Activated T-helper 1 cell treated with anti-CD3 and anti-CD28 coated beads, Interleukin-12 subunit alpha, Interleukin-12 subunit beta, Interleukin-2, Interleukin-4 antibody, amounts not matched to agents 30 ng/mL and 10 ng/mL and 1 ng/mL, durations not matched to agents 14 hours and 24 hours and 36 hours (primary cell): ENCODE results near the gene RFPL1. TPM values are rescaled to one million over a fixed set of nuclear protein-coding genes. Genes with fewer than 3 reads are reported as not detected.
"Not testable (repeated sequence)": the region's sequence is repeated elsewhere in the genome, so short reads cannot be mapped to it uniquely, and the experiment has no call there.

Experiments
- DNase-seq: peaks from one replicate; pipeline ENCODE4 v3.0.0; 2021; ENCODE audit warnings: low spot score
- H3K27ac Mint-ChIP-seq: one replicate; pipeline ENCODE4 v1.8.0; 2021; ENCODE audit warnings: mild to moderate bottlenecking, mixed read lengths
- H3K27me3 Mint-ChIP-seq: one replicate; pipeline ENCODE4 v1.8.0; 2022; ENCODE audit warnings: mild to moderate bottlenecking, moderate library complexity, mixed read lengths; ENCODE audit not compliant: insufficient read depth
- H3K36me3 Mint-ChIP-seq: one replicate; pipeline ENCODE4 v1.8.0; 2021; ENCODE audit warnings: low read depth, mixed read lengths
- H3K4me1 Mint-ChIP-seq: one replicate; pipeline ENCODE4 v1.8.0; 2021; ENCODE audit warnings: low read depth, mixed read lengths
- H3K4me3 Mint-ChIP-seq: one replicate; pipeline ENCODE4 v1.8.0; 2021; ENCODE audit warnings: mild to moderate bottlenecking, moderate library complexity, mixed read lengths
- H3K9me3 Mint-ChIP-seq: one replicate; pipeline ENCODE4 v1.8.0; 2021; ENCODE audit warnings: mixed read lengths
- intact Hi-C: fragments of 100-400 bp; cut with micrococcal nuclease; formaldehyde crosslinking; loops from one replicate; pipeline ENCODE4 v1.15.1; 2024
- total RNA-seq: library from RNA; stranded (reverse); gene quantifications from 2 replicates; pipeline ENCODE4 v1.2.3, GENCODE V29; 2022

Gene RFPL1
- total RNA-seq, 1 donor from 2014 or later = not detected

DNA sequence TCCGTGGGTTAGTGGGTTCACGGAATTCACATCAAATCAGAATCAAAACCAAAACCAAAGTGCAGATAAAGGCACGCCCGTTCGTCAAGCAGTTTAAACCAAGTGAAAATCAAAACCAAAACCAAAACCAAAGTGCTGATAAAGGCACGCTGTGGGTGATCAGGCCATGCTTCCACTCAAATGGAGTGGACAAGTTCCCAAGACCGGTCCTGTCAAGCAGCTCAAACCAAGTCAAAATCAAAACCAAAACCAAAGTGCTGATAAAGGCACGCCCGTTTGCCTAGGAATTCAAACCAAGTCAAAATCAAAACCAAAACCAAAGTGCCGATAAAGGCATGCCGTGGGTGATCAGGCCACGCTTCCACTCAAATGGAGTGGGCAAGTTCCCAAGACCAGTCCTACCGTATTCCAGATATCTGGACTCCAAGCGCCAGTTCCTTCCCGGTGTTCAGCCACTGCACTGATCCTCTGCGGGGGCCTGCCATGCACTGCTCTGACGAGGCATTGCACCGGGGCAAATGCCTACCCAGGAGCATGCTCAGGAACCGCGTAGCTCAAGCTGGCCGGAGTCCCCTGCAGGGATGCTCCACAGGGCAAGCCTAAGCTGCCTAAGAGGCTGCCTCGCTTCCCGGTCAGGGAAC, 23.3 kb upstream of the RFPL1 start:
- not testable (repeated sequence) for H3K36me3 Mint-ChIP-seq, H3K9me3 Mint-ChIP-seq, H3K27me3 Mint-ChIP-seq
- peak overlapping the region; percentile 80 for H3K4me3 Mint-ChIP-seq
- DNase-seq = peak; percentile 72
- H3K27ac Mint-ChIP-seq = peak overlapping the region; percentile 88
- H3K4me1 Mint-ChIP-seq = peaks cover 25% of the 10 kb centered on the region
- intact Hi-C loops = loop anchor here (1.0 to 5.0 kb wide), 3 partner anchors 20 to 57 kb away; partner anchors contain the start of gene AP1B1

DNA sequence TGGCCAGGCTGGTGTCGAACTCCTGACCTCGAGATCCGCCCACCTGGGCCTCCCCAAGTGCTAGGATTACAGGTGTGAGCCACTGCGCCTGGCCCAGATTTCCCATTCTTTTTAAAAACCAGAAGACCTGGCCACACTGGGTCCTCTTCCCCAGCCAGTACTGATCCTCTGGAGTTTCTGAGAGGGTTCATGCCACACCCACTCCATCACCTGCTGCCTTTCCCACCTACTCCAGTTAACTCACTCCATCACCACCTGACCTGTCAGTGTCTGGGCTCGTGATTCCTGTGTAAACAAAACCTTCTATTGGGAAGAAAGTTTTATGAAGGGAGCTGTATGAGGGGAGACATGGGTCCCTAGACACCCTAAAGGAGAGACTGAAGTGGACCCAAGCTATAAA, 19.7 kb upstream of the RFPL1 start:
- peaks cover 18% of the 10 kb centered on the region for H3K4me1 Mint-ChIP-seq
- not testable (repeated sequence) for H3K9me3 Mint-ChIP-seq, H3K36me3 Mint-ChIP-seq, H3K4me3 Mint-ChIP-seq, H3K27ac Mint-ChIP-seq, DNase-seq, H3K27me3 Mint-ChIP-seq
- intact Hi-C loops = loop anchor here (5.0 kb wide), 1 partner anchor 54 kb away; no protein-coding TSS in a partner anchor

DNA sequence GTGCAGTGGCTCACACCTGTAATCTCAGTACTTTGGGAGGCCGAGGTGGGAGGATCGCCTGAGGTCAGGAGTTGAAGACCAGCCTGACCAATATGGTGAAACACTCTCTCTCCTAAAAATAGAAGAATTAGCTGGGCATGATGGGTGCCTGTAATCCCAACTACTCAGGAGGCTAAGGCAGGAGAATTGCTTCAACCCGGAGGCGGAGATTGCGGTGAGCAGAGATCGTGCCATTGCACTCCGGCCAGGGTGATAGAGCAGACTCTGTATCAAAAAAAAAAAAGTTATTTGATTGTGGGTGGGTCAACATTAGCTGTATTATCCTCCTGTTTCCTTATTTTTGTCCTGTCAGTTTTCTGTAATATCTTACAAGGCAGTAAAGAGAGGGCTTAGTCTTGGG, 11.9 kb upstream of the RFPL1 start:
- H3K27me3 Mint-ChIP-seq = peaks cover 28% of the 10 kb centered on the region
- no peak for DNase-seq
- no peaks in the 10 kb centered on the region for H3K4me1 Mint-ChIP-seq
- H3K4me3 Mint-ChIP-seq = no peak overlapping the region
- H3K36me3 Mint-ChIP-seq = no peaks in the 10 kb centered on the region
- no peak overlapping the region for H3K27ac Mint-ChIP-seq
- no peaks in the 10 kb centered on the region for H3K9me3 Mint-ChIP-seq
- intact Hi-C loops = no loop called here

DNA sequence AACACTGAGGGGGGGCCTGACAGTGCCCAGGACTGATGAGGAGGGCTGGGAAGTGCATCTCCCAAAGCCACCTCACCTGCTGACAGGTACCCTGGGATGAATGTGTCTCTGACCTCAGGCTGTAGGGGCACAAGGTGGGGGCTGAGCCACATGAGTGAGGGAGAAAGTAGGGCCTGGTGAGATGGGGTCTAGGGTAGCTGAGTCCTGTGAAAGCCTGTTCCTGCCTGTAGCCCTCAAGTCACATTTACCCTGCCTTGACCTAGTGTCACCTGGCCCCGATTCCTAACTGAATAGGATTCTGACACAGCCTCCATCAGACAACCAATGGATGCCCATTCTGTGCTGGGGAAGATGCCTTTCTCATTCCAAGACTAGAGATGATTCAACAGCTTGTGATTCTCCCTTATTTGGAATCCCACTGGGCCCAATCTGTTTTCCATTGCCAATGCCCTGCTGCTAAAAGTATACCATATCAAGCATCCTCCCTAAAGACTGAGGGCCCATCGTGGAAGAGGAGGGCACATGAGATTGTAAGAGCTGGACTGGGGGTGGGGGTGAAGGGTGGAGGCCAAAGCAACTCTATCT, 11.1 kb upstream of the RFPL1 start:
- Mint-ChIP-seq H3K27ac (no peak overlapping the region), H3K4me3 (no peak overlapping the region), H3K27me3 (peaks cover 35% of the 10 kb centered on the region), H3K9me3 (no peaks in the 10 kb centered on the region), H3K36me3 (no peaks in the 10 kb centered on the region), H3K4me1 (no peaks in the 10 kb centered on the region)
- intact Hi-C loops = no loop called here
- no peak for DNase-seq

DNA sequence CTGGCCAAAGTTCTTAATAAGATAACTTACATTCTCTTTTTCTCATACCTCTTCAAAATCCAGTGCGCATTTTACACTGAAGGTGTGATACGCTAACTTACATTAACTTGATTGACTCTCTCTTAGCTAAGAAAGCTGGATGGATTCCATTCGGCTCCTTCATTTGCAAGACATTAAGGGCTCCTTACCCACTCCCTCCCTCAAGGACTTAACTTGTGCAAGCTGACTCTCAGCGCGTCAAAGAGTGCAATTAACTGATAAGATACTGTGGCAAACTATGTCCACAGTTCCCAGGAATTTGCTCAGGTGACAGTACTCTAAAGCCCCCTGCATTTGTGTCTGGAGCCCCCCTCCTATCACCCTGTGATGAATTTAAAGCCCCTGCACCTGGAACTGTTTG, 6.4 kb upstream of the RFPL1 start:
- H3K9me3 Mint-ChIP-seq = no peaks in the 10 kb centered on the region
- peaks cover 48% of the 10 kb centered on the region for H3K27me3 Mint-ChIP-seq
- no peak for DNase-seq
- H3K27ac Mint-ChIP-seq = no peak overlapping the region
- no peak overlapping the region for H3K4me3 Mint-ChIP-seq
- H3K36me3 Mint-ChIP-seq = no peaks in the 10 kb centered on the region
- no peaks in the 10 kb centered on the region for H3K4me1 Mint-ChIP-seq
- intact Hi-C loops = no loop called here

DNA sequence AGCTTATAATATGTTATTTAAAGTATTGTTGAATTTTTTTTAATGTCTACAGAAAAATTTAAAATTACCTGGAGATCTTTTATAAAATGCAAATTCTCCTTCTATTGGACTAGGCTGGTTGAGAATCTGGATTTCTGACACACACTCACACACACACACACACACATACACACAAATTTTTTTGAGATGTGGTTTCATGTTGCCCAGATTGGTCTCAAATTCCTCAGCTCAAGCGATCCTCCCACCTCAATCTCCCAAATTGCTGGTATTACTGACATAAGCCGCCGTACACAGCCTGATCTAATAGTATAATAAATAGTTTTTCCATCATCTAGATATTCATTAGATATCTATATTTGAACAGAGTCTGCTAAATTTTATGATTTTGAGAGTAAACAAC, 4.5 kb upstream of the RFPL1 start:
- Mint-ChIP-seq H3K4me1 (no peaks in the 10 kb centered on the region), H3K27ac (no peak overlapping the region), H3K36me3 (no peaks in the 10 kb centered on the region), H3K4me3 (no peak overlapping the region), H3K27me3 (peaks cover 46% of the 10 kb centered on the region), H3K9me3 (no peaks in the 10 kb centered on the region)
- intact Hi-C loops = no loop called here
- DNase-seq = no peak

DNA sequence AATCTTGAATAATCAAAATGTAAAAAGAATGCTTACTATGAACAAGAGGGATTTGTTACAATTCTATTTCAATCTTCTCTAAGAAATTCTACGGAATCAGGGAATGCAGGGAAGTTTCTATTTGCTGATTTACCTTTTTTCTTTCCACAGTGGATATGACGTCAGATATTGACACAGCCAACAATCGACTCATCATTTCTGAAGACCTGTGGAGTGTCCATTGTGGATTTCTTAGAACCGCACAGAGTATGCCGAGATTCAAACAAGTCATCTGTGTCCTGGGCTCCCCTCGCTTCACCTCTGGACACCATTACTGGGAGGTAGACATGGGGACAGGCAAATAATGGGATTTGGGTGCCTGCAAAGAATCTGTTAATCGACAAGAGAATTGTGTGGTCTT, 4.1 kb upstream of the RFPL1 start:
- Mint-ChIP-seq H3K4me1 (no peaks in the 10 kb centered on the region), H3K27me3 (peaks cover 42% of the 10 kb centered on the region)

DNA sequence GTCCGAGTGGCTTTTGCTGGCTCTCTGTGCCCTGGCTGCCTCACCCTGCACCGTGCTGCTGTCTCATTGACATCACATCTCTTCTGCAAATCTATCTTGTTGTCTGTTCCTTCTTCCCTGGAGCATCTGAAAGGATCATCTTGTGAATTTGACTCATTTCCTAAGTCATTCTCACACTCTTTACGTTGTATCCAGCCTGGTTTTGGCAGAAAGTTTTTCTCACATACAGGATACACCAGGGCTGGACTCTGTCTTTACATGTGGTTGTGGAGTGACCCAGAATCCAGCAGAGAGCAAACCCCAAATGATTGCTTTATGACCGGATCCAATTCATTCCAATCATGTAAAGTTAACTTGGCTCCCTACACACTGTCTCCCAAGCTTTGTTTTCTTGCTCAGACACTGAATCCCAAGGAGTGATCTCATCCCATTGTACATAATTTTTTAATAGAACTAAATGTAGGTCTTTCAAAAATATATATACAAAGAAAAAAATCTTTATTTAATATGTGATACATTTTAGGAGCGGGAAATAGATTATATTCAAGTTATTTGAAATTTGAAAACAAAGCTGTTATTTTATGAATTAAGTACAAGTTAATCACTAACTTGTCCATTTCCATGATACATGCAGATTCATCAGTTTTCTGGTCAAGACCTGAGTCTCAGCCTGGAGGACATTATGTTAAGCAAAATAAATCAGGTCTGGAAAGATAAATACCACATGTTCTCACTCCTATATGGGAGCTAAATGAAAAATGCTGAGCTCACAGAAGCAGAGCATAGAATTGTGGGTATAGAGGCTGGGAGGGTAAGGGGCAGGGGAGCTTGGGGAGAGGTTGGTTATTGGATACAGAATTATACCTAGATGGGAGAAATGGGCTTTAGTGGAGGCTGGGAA, 2.9 kb upstream of the RFPL1 start:
- peaks cover 35% of the 10 kb centered on the region for H3K27me3 Mint-ChIP-seq
- no peak for DNase-seq
- H3K27ac Mint-ChIP-seq = no peak overlapping the region
- intact Hi-C loops = no loop called here
- no peaks in the 10 kb centered on the region for H3K36me3 Mint-ChIP-seq
- no peaks in the 10 kb centered on the region for H3K9me3 Mint-ChIP-seq
- H3K4me3 Mint-ChIP-seq = no peak overlapping the region
- H3K4me1 Mint-ChIP-seq = no peaks in the 10 kb centered on the region

More for the DNA sequence above, 4.1 kb upstream of the RFPL1 start:
- H3K36me3 Mint-ChIP-seq = no peaks in the 10 kb centered on the region
- H3K27ac Mint-ChIP-seq = no peak overlapping the region
- H3K9me3 Mint-ChIP-seq = no peaks in the 10 kb centered on the region
- no peak for DNase-seq
- intact Hi-C loops = no loop called here
- no peak overlapping the region for H3K4me3 Mint-ChIP-seq

DNA sequence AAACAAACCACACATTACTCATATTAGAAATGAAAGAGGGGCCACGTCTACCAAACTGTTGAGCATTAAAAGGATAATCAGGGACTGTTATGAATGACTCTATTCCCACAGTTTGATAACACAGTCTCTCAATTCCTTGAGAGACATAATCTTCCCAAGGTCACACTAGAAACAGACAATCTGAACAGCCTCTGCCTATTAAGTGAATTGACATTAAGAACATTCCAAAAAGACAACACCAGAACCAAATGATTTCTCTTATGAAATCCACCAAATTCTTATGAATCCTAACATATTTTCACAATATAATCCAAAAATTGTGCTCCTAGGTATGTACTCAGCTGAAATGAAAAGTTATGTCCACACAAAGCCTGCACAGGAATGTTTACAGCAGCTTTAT, 4.6 kb downstream of the RFPL1 start:
- Mint-ChIP-seq H3K27me3 (peaks cover 6% of the 10 kb centered on the region), H3K9me3 (no peaks in the 10 kb centered on the region), H3K36me3 (no peaks in the 10 kb centered on the region), H3K4me1 (no peaks in the 10 kb centered on the region), H3K27ac (no peak overlapping the region), H3K4me3 (no peak overlapping the region)
- intact Hi-C loops = no loop called here
- DNase-seq = no peak

DNA sequence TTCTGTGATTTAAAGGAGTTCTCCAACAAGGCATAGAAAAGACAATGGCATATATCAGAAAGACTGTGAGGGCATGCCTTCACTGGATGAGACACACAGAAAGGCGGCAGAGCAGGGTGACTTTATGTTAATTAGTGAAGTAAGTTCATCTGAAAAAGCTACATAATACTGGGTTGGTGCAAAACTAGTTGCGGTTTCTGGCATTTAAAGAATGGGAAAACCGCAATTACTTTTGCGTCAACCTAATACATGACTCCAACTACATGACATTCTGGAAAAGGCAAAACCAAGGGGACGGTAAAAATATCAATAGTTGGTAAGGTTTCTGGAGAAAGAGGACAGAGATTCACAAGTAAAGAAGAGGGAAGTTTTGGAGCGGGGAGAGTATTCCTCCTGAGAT, 5.1 kb downstream of the RFPL1 start:
- no peak for DNase-seq
- Mint-ChIP-seq H3K36me3 (no peaks in the 10 kb centered on the region), H3K9me3 (no peaks in the 10 kb centered on the region), H3K27me3 (peaks cover 6% of the 10 kb centered on the region), H3K27ac (no peak overlapping the region), H3K4me3 (no peak overlapping the region), H3K4me1 (no peaks in the 10 kb centered on the region)
- intact Hi-C loops = no loop called here

DNA sequence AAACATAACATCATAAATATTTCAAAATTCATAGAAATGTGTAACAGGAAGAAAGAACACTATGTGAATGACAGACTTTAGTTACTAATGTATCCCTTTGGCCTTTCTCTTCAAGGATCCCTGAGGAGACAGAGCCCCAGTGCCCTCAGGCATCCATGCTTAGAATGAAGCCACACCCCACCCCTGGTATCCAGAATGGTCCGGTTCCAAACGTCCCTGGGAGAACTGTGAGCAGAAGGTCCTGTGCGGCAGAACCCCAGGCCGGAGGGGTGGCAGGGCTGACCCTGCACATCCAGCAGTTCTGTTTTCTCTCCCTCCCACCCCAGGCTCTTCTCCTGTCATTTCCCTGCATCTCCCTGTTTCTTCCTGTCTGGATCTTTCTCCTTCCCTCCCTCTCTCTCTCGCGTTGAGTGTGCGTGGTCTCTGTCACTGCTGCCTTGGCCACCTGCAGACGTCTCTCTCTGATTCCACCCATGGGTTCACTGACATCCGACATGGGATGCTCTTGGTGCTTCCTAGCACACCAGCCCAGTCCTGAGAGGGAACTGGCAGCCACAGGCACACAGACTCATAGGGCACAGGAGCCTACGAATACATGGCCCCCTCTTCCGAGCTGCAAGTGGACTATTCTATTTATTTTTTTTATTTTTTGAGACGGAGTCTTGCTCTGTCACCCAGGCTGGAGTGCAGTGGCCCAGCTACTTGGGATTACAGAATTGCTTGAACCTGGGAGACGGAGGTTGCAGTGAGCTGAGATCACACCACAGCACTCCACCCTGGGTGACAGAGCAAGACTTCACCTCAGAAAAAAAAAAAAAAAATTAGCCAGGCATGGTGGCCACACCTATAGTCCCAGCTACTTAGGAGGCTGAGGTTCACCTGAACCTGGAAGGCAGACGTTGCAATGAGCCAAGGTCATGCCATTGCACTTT, 5.7 kb downstream of the RFPL1 start:
- H3K36me3 Mint-ChIP-seq = no peaks in the 10 kb centered on the region
- H3K9me3 Mint-ChIP-seq = no peaks in the 10 kb centered on the region

DNA sequence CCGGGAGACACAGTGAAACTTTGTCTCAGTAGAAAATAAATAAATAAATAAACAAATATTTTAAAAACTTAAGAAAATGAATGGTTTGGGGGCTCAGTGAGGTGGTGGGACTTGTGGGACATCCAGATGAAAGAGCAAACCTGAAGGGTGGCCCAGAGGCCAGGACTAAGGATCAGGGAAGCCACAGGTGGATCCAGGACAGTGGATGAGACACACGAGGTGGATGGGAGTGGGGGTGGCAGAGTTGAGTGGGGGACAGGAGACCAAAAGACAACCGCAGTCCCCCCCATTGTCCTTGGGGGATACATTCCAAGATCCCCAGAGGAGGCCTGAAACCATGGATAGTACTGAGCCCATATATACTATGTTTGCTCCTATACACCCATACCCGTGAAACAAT, 7.1 kb downstream of the RFPL1 start:
- Mint-ChIP-seq H3K36me3 (no peaks in the 10 kb centered on the region), H3K27me3 (peaks cover 6% of the 10 kb centered on the region), H3K4me1 (no peaks in the 10 kb centered on the region), H3K4me3 (no peak overlapping the region), H3K9me3 (no peaks in the 10 kb centered on the region), H3K27ac (no peak overlapping the region)
- no peak for DNase-seq
- intact Hi-C loops = no loop called here

More for the DNA sequence above, 5.7 kb downstream of the RFPL1 start:
- Mint-ChIP-seq H3K27me3 (peaks cover 6% of the 10 kb centered on the region), H3K27ac (no peak overlapping the region), H3K4me1 (no peaks in the 10 kb centered on the region), H3K4me3 (no peak overlapping the region)
- DNase-seq = no peak
- intact Hi-C loops = no loop called here
